Small intestine (tissue), 7 donors: ENCODE measurements around the gene SETD1A. TPM values are rescaled to one million over a fixed set of nuclear protein-coding genes. Genes with fewer than 3 reads are reported as not detected.

ENCODE experiments used
- DNase-seq, 2 donors: peaks; one replicate each; pipeline versions ENCODE4 v3.0.0 to v3.0.0-alpha.2; 2013
- FAIRE-seq: peaks from 2 replicates; lab custom pipeline; 2012; peaks lifted over from hg19 to GRCh38; lab: Jason Lieb, UNC
- H3K27ac ChIP-seq, 3 donors: one replicate each; pipeline ENCODE4 v1.5.1; 2013; ENCODE audit warnings: low read length in 2 of 3, mild to moderate bottlenecking in 2 of 3, control low read depth in 1 of 3, inconsistent platforms in 1 of 3, low read depth in 1 of 3, moderate library complexity in 1 of 3
- H3K27me3 ChIP-seq, 3 donors: one replicate each; pipeline ENCODE4 v1.6.1; 2013; ENCODE audit warnings: low read length in 3 of 3, inconsistent platforms in 1 of 3; ENCODE audit not compliant: control insufficient read depth in 3 of 3, insufficient read depth in 3 of 3
- H3K36me3 ChIP-seq, 3 donors: one replicate each; pipeline ENCODE4 v1.6.1; 2013; ENCODE audit warnings: low read length in 3 of 3, inconsistent platforms in 1 of 3, low read depth in 1 of 3, mild to moderate bottlenecking in 1 of 3, moderate library complexity in 1 of 3; ENCODE audit not compliant: control insufficient read depth in 3 of 3, insufficient read depth in 2 of 3
- H3K4me1 ChIP-seq, 3 donors: one replicate each; pipeline ENCODE4 v1.6.1; 2013; ENCODE audit warnings: low read length in 2 of 3, inconsistent platforms in 1 of 3, low read depth in 1 of 3, mild to moderate bottlenecking in 1 of 3, moderate library complexity in 1 of 3; ENCODE audit not compliant: control insufficient read depth in 3 of 3, insufficient read depth in 2 of 3
- H3K4me3 ChIP-seq, 3 donors: one replicate each; pipeline ENCODE4 v1.5.1; 2013; ENCODE audit warnings: low read length in 3 of 3, control low read depth in 1 of 3, inconsistent platforms in 1 of 3, low read depth in 1 of 3, mild to moderate bottlenecking in 1 of 3, moderate library complexity in 1 of 3
- H3K9me3 ChIP-seq, 2 donors: one replicate each; pipeline ENCODE4 v1.6.1; 2013; ENCODE audit warnings: low read depth in 1 of 2, low read length in 1 of 2; ENCODE audit not compliant: control insufficient read depth in 2 of 2, insufficient read depth in 1 of 2
- WGBS, 3 donors: extraction: QIAGEN DNeasy Blood & Tissue Kit; methylation state at CpG; one replicate each; pipeline ENCODE4 v1.1.7; 2013; 5-methylcytosine and 5-hydroxymethylcytosine counted together
- polyA plus RNA-seq, 4 donors: library from polyadenylated mRNA; stranded (reverse) in 3 of 4; unstranded in 1 of 4; fragments of 200-250 nt in 3 of 4; fragments of 120-200 nt in 1 of 4; gene quantifications; one replicate each; pipeline versions ENCODE4 v1.2.1 to v1.2.3, GENCODE V29; 2013
- donor health status: healthy with polysubstance abuse.
- donor health status: control.
- donor health status: control.
- donor health status: Bipolar disorder and iron deficiency.
- donor health status: healthy.

SETD1A gene
- polyA plus RNA-seq, 4 donors, result 6.9 to 11.4 (median 9.0) TPM

DNA sequence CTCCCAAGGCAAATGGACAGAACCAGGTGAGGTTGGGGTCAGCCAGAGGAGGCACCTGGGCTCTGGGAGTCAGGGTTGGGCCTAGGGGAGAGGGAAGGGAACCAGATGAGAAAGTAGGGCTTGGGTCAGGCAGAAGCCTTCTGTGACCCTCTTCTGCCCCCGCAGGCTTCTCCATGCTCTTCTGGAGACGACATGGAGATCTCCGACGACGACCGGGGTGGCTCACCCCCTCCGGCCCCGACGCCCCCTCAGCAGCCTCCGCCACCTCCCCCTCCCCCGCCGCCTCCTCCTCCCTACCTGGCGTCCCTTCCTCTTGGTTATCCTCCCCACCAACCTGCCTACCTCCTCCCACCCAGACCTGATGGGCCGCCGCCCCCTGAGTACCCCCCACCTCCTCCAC lies 7.9 kb downstream of the SETD1A start:
- H3K27ac ChIP-seq, result no peak overlapping the region
- no peak for FAIRE-seq
- no peak overlapping the region for H3K4me3 ChIP-seq
- H3K36me3 ChIP-seq, result peaks cover 18 to 86% (median 31%) of the 10 kb centered on the region in 3 donors
- H3K27me3 ChIP-seq, result no peaks in the 10 kb centered on the region
- WGBS, 3 donors, result 89 to 96% (median 93%) methylated on average over 4 to 15 of the region's 15 CpGs
- no peaks in the 10 kb centered on the region for H3K4me1 ChIP-seq
- no peak for DNase-seq
- H3K9me3 ChIP-seq, result no peaks in the 10 kb centered on the region

DNA sequence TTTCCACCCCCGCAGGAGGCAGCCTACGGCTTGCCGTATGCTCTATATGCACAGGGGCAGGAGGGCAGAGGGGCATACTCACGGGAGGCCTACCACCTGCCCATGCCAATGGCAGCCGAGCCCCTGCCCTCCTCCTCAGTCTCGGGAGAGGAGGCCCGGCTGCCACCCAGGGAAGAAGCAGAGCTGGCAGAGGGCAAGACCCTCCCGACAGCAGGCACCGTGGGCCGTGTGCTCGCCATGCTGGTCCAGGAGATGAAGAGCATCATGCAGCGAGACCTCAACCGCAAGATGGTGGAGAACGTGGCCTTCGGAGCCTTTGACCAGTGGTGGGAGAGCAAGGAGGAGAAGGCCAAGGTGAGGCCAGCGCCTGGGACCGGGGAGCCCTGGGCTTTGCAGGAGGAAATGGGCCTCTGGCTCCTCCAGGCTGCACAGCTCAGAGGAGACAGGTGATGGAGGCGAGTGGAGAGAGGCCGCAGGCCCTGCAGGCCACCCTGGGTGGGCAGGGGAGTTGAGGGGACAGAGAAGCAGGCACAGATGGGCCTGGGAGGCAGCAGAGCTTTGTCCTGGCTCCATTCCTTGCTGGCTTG lies 8.6 kb downstream of the SETD1A start:
- Histone ChIP-seq H3K9me3 (no peaks in the 10 kb centered on the region), H3K4me1 (no peaks in the 10 kb centered on the region), H3K27me3 (no peaks in the 10 kb centered on the region), H3K36me3 (peaks cover 24 to 87% (median 35%) of the 10 kb centered on the region in 3 donors), H3K27ac (no peak overlapping the region), H3K4me3 (no peak overlapping the region)
- DNase-seq (no peak), FAIRE-seq (no peak)
- WGBS, 3 donors, result 93 to 94% (median 94%) methylated on average over 15 to 19 of the region's 19 CpGs

DNA sequence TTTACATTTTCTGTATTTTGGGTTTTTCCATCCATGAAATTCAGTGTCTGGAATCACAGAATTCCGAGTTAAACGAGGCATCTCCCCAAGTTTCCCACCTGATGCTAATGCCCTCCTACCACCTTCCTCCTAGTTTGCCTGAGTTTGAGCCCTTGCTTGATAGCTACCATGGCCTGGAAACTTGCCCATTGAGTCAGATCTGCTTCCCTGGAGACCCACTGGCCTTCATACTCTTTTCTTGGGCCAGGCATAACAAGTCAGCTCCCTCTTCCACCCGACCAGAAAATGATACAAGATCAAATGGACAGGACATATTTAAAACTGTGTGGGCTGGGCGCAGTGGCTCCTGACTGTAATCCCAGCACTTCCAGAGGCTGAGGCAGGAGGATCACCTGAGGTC lies 10.2 kb downstream of the SETD1A start:
- Histone ChIP-seq H3K27ac (no peak overlapping the region), H3K27me3 (no peaks in the 10 kb centered on the region), H3K9me3 (no peaks in the 10 kb centered on the region), H3K36me3 (peaks cover 29 to 84% (median 34%) of the 10 kb centered on the region in 3 donors), H3K4me3 (no peak overlapping the region), H3K4me1 (no peaks in the 10 kb centered on the region)
- DNase-seq (no peak), FAIRE-seq (no peak)
- WGBS, 3 donors, result 88 to 94% (median 89%) methylated on average over 4 of the region's 4 CpGs

DNA sequence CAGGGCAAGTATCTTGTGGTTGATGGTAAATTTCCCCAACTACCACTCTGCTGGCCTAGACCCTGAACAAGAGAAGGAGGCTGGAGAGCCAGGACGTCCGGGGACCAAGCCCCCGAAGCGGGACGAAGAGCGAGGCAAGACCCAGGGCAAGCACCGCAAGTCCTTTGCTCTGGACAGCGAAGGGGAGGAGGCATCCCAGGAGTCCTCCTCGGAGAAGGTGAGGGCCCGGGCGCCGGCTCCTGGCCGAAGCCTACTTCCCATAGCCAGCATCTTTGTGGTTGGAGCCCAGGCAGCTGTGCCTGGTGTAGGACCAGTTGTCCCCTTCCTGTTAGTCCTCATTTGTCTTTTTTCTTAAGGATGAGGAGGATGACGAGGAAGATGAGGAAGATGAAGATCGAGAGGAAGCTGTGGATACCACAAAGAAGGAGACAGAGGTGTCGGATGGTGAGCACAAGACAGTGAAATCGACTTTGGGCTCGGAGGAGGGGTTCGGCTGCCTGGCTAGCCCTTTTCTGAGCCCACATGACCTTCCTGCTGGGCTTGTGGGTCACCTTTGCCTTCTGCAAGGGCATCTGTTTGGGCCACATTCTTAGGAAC lies 11.8 kb downstream of the SETD1A start:
- Histone ChIP-seq H3K27ac (no peak overlapping the region), H3K9me3 (no peaks in the 10 kb centered on the region), H3K27me3 (no peaks in the 10 kb centered on the region), H3K36me3 (peaks cover 27 to 86% (median 33%) of the 10 kb centered on the region in 3 donors), H3K4me3 (no peak overlapping the region), H3K4me1 (no peaks in the 10 kb centered on the region)
- DNase-seq, result no peak
- WGBS, 3 donors, result 95 to 97% (median 95%) methylated on average over 19 of the region's 19 CpGs
- FAIRE-seq, result no peak

DNA sequence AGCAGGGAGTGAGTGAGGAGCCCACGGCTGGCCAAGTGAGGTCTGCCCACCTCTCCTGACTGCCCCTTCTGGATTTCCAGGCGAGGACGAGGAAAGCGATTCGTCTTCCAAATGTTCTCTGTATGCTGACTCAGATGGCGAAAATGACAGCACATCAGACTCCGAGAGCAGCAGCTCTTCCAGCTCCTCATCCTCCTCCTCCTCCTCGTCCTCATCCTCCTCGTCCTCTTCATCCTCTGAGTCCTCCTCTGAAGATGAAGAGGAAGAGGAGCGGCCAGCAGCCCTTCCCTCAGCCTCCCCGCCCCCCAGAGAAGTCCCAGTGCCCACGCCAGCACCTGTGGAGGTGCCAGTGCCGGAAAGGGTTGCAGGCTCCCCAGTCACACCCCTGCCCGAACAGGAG lies 13.7 kb downstream of the SETD1A start:
- H3K4me1 ChIP-seq, result no peaks in the 10 kb centered on the region
- no peak overlapping the region for H3K27ac ChIP-seq
- peaks cover 18 to 86% (median 22%) of the 10 kb centered on the region in 3 donors for H3K36me3 ChIP-seq
- FAIRE-seq, result no peak
- DNase-seq, result no peak
- 95 to 96% (median 96%) methylated on average over 14 of the region's 14 CpGs for WGBS, 3 donors
- H3K27me3 ChIP-seq, result no peaks in the 10 kb centered on the region
- no peak overlapping the region for H3K4me3 ChIP-seq
- no peaks in the 10 kb centered on the region for H3K9me3 ChIP-seq

DNA sequence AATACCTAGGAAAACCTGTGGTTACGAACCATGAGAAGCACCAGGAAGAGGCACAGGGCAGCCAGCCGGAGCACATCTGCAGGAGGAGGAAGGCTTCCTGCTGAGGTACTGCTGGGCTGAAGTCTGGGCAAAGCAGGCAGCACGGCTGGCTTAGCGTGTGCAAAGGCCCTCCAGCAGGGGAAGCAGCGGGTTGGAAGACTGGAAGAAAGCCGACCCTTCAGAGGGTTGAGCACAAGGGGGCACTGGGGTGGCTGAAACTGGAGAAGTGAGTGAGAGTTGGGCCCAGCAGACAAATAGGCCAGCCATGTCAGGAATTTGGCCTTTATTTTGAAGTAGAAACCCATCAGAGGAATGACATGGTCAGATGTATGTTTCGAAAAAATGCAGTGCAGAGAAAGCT lies 15.3 kb downstream of the SETD1A start:
- FAIRE-seq, result no peak
- Histone ChIP-seq H3K4me1 (no peaks in the 10 kb centered on the region), H3K27me3 (no peaks in the 10 kb centered on the region), H3K4me3 (no peak overlapping the region), H3K36me3 (peaks cover 20 to 88% (median 21%) of the 10 kb centered on the region in 3 donors), H3K9me3 (no peaks in the 10 kb centered on the region), H3K27ac (no peak overlapping the region)
- 88 to 96% (median 88%) methylated on average over 7 of the region's 7 CpGs for WGBS, 3 donors
- DNase-seq, result no peak

DNA sequence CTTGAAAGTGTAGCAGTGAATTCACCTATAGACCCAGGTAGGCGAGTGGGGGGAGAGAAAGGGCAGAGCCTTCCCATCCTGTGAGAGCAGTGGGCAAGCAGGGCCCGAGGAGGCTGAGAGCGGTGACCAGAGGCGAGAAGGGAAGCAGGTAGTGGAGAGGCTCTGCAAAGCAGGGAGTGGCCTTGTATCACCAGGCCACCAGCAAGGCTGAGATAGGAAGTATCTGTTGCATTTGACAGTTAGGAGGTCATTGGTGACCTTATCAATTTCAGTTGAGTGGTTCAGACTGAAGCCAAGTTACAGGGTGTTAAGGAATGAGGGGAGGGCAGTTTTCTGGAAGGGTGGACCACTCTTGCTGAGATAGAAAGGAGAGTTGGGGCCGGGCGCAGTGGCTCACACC lies 16.8 kb downstream of the SETD1A start:
- no peak for FAIRE-seq
- peaks cover 16 to 90% (median 22%) of the 10 kb centered on the region in 3 donors for H3K36me3 ChIP-seq
- H3K27ac ChIP-seq, result no peak overlapping the region
- no peaks in the 10 kb centered on the region for H3K27me3 ChIP-seq
- DNase-seq, result no peak
- no peaks in the 10 kb centered on the region for H3K4me1 ChIP-seq
- H3K9me3 ChIP-seq, result no peaks in the 10 kb centered on the region
- WGBS, 3 donors, result 97 to 98% (median 98%) methylated on average over 6 of the region's 6 CpGs
- H3K4me3 ChIP-seq, result no peak overlapping the region

DNA sequence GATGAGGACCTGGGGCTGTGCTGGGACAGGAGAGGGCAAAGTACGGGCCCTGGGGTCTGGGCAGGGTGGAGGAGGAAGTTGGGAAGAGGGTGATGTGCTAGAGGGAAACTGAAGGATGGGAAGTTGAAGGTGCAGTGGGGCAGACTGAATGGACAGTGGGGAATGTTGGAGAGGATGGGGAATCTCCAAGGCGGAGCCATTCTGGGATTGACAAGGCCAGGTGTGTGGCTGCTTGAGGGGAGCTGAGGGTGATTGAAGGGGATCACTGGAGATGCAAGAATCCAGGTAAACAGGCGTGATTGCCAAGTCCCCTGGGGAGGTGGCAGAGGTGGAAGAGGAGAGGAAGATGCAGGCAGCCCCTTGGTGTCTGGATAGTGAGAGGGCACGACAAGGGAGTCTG lies 18.9 kb downstream of the SETD1A start:
- no peaks in the 10 kb centered on the region for H3K4me1 ChIP-seq
- H3K4me3 ChIP-seq, result no peak overlapping the region
- DNase-seq (peak in 1 of 2 donors; percentile 42), FAIRE-seq (no peak)
- H3K36me3 ChIP-seq, result peaks cover 15 to 92% (median 23%) of the 10 kb centered on the region in 3 donors
- no peaks in the 10 kb centered on the region for H3K27me3 ChIP-seq
- H3K27ac ChIP-seq, result no peak overlapping the region
- H3K9me3 ChIP-seq, result no peaks in the 10 kb centered on the region
- WGBS, 3 donors, result 72 to 87% (median 86%) methylated on average over 4 of the region's 4 CpGs
